ENCODE measurements around the gene NDUFC2. TPM values are rescaled to one million over a fixed set of nuclear protein-coding genes. Genes with fewer than 3 reads are reported as not detected.
A peak's percentile ranks its signal among the peaks of the same experiment; 100 is the strongest.
"Not testable (repeated sequence)": the region's sequence is repeated elsewhere in the genome, so short reads cannot be mapped to it uniquely, and the experiment has no call there.

NDUFC2 gene
- total RNA-seq, 1 donor from 2014 or later = 233 TPM

- no peak for DNase-seq (ENCODE audit: extremely low spot score, unreplicated experiment)
- Mint-ChIP-seq H3K4me3 (peak overlapping the region; percentile 34), H3K27ac (peak overlapping the region; percentile 75)
Observed at GRCh38 chr11:78030429-78031325, 49.0 kb downstream of the NDUFC2 start.

DNA sequence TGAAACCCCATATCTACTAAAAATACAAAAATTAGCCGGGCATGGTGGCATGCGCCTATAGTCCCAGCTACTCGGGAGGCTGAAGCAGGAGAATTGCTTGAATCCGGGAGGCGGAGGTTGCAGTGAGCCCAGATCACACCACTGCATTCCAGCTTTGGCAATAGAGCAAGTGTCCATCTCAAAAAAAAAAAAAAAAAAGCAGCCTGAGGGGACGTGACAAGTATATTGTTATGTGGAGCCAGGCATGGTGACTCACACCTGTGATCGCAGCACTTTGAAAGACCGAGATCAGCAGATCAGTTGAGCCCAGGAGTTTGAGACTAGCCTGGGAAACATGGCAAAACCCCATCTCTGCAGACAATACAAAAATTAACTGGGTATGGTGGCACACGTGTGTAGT is 51.2 kb downstream of the NDUFC2 start:
- not testable (repeated sequence) for DNase-seq (ENCODE audit: extremely low spot score, unreplicated experiment); H3K27me3 Mint-ChIP-seq; H3K36me3 Mint-ChIP-seq; H3K9me3 Mint-ChIP-seq; H3K4me3 Mint-ChIP-seq
- H3K27ac Mint-ChIP-seq = peak overlapping the region; percentile 76
- peaks cover 15% of the 10 kb centered on the region for H3K4me1 Mint-ChIP-seq (ENCODE audit: unreplicated experiment)

More at GRCh38 chr11:78030429-78031325, 49.0 kb downstream of the NDUFC2 start:
- H3K36me3 Mint-ChIP-seq = no peaks in the 10 kb centered on the region
- H3K27me3 Mint-ChIP-seq = no peaks in the 10 kb centered on the region
- TF ChIP-seq, protein P1, sequence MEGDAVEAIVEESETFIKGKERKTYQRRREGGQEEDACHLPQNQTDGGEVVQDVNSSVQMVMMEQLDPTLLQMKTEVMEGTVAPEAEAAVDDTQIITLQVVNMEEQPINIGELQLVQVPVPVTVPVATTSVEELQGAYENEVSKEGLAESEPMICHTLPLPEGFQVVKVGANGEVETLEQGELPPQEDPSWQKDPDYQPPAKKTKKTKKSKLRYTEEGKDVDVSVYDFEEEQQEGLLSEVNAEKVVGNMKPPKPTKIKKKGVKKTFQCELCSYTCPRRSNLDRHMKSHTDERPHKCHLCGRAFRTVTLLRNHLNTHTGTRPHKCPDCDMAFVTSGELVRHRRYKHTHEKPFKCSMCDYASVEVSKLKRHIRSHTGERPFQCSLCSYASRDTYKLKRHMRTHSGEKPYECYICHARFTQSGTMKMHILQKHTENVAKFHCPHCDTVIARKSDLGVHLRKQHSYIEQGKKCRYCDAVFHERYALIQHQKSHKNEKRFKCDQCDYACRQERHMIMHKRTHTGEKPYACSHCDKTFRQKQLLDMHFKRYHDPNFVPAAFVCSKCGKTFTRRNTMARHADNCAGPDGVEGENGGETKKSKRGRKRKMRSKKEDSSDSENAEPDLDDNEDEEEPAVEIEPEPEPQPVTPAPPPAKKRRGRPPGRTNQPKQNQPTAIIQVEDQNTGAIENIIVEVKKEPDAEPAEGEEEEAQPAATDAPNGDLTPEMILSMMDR (conservative IDR thresholded peaks at IDR 0.05) = no peak
- peaks cover 15% of the 10 kb centered on the region for H3K4me1 Mint-ChIP-seq (ENCODE audit: unreplicated experiment)
- H3K9me3 Mint-ChIP-seq = no peaks in the 10 kb centered on the region

GRCh38 chr11:78027759-78028158 is 51.9 kb downstream of the NDUFC2 start:
- peaks cover 17% of the 10 kb centered on the region for H3K4me1 Mint-ChIP-seq (ENCODE audit: unreplicated experiment)
- H3K9me3 Mint-ChIP-seq = no peaks in the 10 kb centered on the region
- no peak overlapping the region for H3K27ac Mint-ChIP-seq
- no peak overlapping the region for H3K4me3 Mint-ChIP-seq
- peaks cover 2% of the 10 kb centered on the region for H3K27me3 Mint-ChIP-seq
- no peaks in the 10 kb centered on the region for H3K36me3 Mint-ChIP-seq
- TF ChIP-seq, protein P1 (conservative IDR thresholded peaks at IDR 0.05) = no peak
- DNase-seq (ENCODE audit: extremely low spot score, unreplicated experiment) = no peak

DNA sequence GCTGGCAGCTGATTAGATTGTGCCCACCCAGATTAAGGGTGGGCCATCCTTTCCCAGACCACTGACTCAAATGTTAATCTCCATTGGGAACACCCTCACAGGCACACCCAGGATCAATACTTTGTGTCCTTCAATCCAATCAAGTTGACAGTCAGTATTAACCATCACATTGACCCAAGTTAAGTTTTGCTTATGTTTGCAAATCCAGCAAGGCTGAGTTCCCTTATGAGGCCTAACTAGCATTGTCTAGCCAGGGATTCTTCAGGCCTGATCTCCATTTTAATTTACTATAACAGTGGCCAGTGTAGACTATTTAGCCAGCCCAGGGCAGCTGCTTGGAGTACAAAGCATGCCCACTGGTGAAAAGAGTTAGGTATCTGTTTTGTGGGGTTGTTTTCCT is 54.3 kb downstream of the NDUFC2 start:
- H3K27ac Mint-ChIP-seq = no peak overlapping the region
- H3K36me3 Mint-ChIP-seq = no peaks in the 10 kb centered on the region
- no peak for DNase-seq (ENCODE audit: extremely low spot score, unreplicated experiment)
- no peak overlapping the region for H3K4me3 Mint-ChIP-seq
- H3K4me1 Mint-ChIP-seq (ENCODE audit: unreplicated experiment) = peaks cover 27% of the 10 kb centered on the region
- TF ChIP-seq, protein P1 (conservative IDR thresholded peaks at IDR 0.05) = no peak
- peaks cover 9% of the 10 kb centered on the region for H3K27me3 Mint-ChIP-seq
- H3K9me3 Mint-ChIP-seq = no peaks in the 10 kb centered on the region

GRCh38 chr11:78023426-78023825 is 56.2 kb downstream of the NDUFC2 start:
- TF ChIP-seq, protein P1 (conservative IDR thresholded peaks at IDR 0.05) = peak; percentile 48
- no peak overlapping the region for H3K27ac Mint-ChIP-seq
- peaks cover 30% of the 10 kb centered on the region for H3K4me1 Mint-ChIP-seq (ENCODE audit: unreplicated experiment)
- no peaks in the 10 kb centered on the region for H3K9me3 Mint-ChIP-seq
- H3K4me3 Mint-ChIP-seq = peak overlapping the region; percentile 89
- peaks cover 9% of the 10 kb centered on the region for H3K27me3 Mint-ChIP-seq
- no peaks in the 10 kb centered on the region for H3K36me3 Mint-ChIP-seq
- no peak for DNase-seq (ENCODE audit: extremely low spot score, unreplicated experiment)
